NCI-H2029 (cell line): Measurements from ENCODE around the gene RAPGEF2.
"Not testable (repeated sequence)": the region's sequence is repeated elsewhere in the genome, so short reads cannot be mapped to it uniquely, and the experiment has no call there.

Source experiments
- DNase-seq: peaks from one replicate; lab custom pipeline; 2025; lab: John Stamatoyannopoulos, UW

RAPGEF2 gene

DNA sequence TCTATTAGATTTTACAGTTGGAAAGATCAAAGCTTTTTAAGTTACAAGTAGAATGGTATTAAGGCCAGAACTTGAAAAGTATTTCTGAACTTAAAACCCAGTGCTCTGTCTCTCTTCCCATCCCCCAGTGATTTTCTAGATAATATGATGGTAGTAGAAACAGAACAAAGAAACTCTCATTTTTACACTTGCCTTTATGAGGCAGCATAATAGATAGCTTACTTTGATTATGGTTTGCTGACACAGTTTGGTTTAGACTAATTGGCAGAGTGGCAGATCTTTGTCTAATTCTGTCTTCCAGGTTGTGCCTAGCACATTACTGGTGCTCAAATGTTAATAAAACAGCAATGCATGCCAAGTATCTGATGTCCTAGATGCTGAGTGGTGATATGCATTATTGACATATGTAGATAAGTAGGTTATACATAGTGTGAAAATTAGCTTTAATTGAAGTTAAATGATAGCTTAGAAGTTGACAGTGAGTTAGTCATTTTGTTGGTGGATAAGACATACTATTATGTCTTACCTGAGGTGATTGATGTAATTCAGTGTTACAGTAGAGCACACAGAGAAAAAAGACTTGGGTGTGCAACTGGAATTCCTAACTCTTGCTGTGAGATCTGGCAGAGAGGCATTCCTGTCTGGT is 4.3 kb upstream of the RAPGEF2 start:
- no peak for DNase-seq

DNA sequence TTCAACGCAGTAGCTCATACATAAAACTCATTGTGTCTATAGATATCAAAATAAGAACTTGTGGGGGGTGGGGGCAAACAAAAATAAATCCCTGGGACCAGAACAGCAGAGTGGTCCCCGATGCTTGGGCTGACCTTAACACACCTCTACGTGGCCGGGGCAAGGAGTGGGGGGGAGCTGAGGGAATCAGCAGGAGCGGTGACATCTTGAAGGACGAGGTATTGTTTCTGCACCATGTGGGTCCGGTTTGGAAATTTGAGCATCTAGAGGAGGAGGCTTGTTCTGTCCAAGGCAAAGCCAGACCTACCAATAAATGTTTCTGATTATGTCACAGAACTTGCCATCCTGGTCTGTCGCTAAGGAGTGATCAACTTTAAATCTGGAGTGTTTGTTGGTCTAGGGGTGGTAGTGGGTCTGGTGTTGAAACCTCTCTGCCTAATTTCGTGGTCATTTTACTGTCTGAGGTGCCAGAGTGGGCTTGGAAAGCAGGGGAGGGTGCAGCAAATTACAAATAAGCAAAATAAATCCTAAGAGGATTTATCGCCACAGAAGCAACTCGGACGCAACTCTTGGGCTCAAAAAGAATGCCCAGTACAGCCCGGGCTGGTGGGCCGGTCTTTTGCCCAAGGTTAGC is 774 bp upstream of the RAPGEF2 start:
- DNase-seq = no peak

DNA sequence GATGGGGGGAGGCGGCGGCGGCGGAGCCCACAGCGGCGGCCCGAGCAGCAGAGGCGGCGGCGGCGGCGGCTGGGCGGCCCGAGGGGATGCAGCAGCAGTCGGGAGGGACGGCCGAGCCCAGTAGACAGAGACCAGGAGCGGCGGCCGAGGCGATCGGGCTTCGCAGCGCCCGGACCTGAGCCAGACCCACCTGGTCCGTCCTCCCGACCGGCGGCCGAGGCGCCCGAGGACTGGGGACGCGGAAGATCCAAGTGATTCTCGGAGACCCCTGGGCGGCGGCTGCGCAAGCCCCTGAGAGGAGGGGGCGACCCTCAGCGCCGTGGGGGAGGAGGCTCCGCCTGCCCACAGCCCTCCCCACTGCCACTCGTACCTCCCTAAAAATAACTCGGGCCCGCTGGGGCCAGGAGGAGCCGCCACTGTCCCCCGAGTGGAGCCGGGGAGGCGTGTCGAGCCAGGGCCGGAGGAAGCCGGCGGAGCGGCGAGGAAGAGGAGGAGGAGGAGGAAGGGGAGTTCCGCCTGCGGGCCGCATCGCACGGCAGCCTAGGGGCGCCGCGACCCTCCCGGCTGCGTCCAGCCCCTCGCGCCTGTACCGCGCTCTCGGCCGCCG is 608 bp downstream of the RAPGEF2 start:
- no peak for DNase-seq

DNA sequence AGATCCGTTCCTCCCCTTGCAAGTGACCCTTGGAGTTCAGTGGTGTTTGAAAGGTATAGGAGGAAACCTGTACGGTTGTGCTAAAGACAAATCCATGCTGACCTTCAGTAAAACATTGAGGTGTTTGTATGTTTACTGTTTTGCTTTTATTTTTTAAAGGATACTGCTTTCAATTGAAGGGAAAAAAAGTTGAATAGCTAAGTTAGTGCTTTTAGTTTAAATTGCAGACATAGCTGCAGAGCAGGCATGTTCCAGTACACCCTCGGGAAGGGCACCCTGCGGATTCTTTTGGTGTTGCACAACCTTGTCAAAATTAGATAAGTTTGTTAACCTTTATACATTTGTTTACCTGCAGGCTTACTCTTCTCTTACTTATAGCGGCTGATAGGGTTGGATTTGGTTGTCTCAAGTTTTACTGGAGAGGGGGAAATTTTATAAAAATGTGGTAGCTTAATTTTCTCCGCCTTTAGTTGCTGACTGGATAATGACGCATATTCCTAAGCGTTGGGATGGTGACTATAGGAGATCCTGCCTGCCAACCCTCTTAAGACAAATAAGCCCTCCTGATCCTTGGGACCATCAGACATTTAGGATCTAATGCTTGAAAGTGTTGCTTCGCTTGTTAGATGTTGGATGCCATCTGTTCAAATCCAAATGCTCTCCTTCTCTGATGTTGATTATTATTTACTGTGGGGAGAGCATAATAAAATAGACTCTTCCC is 2.0 kb downstream of the RAPGEF2 start:
- DNase-seq = no peak

DNA sequence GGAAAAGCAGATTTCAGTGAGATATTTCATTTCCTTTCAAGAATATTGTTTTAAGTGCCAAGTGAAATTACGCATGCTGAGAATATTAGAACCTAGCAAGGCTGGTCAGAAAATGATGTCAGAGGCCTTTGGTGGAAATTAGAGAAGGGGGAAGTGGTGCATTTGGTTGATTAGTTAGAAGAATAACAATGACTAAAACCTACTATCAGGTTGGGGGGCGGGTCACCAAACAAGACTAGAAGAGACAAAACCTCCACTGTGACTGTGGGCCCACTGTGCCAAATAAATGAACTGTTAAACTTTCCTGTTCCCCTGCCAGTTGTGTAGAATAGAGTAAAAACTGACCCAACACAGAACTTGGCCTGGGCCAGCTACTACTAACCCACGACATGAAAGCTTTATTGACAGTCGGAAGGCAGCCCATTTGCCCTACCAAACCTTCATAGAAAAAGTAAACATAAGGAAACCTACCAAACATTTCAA is 2.9 kb downstream of the RAPGEF2 start:
- no peak for DNase-seq

DNA sequence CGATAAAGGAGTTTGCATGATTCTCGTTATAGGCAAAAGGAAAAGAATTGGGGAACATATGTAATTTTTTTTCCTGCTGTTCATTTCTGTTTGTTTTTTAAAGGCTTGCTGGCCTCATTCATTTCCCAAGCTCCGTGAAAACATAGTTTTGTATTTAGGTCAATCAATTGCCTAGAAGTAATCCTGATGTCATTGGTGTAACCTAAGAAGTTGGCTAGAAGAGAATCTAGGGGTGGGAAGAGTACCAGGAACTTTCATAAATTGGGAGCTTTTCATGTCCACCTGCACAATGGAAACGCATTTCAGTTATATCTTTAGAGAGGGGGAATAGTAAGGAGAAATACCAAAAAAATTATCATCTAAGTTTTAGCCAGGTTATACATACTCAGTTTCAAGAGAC is 3.8 kb downstream of the RAPGEF2 start:
- DNase-seq = no peak

DNA sequence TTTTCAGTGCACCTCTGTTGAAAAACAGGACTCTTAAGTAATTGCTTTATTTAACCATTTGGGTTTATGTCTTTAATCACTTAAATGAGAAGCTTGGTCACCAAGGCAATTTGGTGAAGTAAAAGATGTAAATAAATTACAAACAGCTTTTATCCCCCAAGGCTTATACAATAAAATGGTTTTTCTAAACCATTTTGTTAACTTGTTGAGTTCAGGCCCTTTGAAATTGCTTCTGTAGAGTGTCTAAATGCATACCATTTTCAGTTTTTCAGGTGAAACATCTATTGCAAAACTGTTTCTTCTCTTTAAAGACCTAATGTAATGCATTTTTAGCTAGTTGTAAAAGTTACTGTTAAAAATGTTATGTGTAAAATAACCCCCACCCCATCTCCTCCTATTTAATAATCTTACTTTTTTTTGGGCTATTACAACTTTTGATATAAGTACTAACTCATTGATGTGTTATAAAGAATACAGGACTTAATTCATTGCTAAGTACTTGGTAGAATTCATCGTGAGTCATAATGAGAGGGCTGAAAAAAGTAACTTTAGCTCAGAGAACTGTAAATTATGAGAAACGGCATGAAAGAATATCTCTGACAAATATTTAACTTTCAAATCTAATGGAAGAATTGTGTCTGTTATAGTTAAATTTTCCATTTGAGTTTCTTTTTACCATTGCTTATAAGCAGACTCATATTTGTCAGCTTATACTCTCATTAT is 4.5 kb downstream of the RAPGEF2 start:
- DNase-seq = no peak

DNA sequence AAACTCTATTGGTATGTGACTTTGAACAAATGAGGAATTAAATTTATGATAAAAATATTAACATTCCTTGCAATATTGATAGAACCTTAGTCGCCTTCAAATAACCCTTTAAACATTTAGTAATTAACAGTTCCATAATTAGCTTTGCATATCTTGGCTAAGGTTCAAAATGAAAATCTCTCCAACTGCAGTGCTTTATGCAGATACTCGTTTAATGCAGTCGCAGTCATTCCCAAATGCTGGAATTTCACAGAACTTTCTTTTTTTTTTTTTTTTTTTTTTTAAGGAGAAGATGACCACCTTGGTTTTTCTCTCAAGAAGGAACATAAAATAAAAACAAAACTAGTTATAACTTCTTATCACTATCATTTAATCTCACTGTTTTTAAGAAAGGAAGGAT is 5.2 kb downstream of the RAPGEF2 start:
- DNase-seq = no peak

DNA sequence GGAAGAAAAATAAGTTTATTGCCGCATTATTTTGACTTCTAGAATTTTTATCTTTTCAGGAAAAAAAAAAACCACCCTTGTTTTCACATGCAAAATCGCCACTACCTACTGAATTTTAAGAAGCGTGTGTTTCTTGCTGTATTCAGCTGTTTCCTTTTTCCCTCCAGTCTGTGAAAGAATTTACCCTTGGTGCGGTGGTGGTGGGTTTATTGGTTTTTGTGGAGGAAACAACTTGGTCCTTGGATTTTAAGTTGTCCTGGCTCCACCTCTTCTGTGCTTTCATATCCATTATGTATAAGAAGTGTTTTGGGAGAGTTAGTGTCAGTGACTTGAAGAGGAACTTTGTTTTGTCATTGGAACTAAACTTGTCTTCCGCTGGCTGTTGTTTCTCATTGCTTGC is 8.1 kb downstream of the RAPGEF2 start:
- DNase-seq = no peak

DNA sequence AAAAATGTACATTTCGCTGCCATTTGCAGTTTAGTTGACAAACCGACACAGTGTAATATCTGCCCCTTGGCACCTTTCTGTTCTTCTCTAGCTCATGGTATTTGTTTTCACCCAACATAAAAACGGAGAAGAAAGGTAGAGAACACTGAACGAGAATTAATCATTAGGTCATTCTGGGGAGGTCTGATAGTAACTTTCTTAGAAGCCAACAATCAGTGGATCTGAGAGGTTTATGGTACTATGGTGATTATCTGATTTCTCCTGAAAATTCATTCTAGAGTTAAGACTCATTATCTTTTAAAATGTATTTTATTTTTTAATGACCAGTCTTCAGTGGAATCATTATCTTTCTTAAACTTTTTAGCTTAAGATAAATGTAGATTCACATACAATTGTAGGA is 8.5 kb downstream of the RAPGEF2 start:
- no peak for DNase-seq

DNA sequence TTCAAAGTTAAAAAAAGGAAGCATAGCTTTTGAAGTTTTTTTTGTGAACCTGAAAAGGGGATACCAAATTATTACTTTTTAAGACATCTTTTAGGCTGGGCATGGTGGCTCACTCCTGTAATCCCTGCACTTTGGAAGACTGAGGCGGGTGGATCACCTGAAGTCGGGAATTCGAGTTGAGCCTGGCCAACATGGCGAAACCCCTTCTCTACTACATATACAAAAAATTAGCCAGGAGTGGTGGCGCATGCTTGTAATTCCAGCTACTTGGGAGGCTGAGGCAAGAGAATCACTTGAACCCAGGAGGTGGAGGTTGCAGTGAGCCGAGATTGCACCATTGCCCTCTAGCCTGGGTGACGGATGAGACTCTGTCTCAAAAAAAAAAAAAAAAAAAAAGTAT is 10.5 kb downstream of the RAPGEF2 start:
- not testable (repeated sequence) for DNase-seq

DNA sequence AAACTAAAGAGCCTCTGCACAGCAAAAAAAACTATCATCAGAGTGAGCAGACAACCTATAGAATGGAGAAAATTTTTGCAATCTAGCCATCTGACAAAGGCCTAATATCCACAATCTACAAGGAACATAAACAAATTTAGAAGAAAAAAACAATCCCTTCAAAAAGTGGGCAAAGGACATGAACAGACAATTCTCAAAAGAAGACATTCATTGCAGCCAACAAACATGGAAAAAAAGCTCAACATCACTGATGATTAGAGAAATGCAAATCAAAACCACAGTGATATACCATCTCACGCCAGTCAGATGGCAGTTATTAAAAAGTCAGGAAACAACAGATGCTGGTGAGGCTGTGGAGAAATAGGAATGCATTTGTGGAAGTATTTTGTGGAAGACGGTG is 13.2 kb downstream of the RAPGEF2 start:
- not testable (repeated sequence) for DNase-seq

DNA sequence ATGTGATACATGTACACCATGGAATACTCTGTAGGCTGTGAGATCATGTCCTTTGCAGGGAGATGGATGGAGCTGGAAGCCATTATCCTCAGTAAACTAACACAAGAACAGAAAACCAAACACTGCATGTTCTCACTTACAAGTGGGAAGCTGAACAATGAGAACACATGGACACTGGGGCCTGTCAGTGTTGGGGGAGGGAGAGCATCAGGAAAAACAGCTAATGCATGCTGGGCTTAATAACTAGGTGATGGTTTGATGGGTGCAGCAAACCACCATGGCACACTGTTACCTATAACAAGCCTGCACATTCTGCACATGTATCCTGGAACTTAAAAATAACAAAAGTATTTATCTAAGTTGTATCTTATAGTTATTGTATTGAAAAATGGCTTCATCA is 13.8 kb downstream of the RAPGEF2 start:
- DNase-seq = not testable (repeated sequence)

DNA sequence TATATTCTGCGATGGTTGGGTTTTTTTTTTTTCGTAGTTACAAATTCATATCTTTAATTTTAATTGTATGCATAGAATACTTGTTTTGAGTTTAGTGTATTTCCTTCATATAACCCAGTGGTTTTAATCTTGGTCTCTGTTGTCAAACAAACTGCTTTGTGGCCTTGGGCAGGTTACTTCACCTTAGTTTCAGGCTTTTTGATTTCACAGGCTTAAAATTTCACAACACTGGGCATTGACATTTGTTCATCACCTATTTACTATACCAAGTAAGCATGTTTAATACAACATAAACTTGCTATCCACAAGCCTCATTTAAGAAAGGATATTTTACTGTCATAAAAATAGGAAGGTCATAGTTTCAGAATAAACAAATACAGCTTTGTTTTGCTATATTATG is 14.7 kb downstream of the RAPGEF2 start:
- no peak for DNase-seq

DNA sequence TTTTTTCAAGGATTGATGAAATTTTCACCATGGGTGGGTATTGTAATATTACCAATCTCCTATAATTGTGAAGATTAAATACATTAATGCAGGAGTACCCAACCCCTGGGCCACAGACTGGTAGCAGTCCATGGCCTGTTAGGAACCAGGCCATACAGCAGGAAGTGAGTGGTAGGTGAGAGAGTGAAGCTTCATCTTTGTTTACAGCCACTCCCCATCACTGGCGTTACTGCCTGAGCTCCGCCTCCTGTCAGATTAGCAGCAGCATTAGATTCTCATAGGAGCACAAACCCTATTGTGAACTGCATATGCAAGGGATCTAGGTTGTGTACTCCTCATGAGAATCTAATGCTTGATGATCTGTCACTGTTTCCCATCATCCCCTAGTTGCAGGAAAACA is 15.1 kb downstream of the RAPGEF2 start:
- DNase-seq = no peak

DNA sequence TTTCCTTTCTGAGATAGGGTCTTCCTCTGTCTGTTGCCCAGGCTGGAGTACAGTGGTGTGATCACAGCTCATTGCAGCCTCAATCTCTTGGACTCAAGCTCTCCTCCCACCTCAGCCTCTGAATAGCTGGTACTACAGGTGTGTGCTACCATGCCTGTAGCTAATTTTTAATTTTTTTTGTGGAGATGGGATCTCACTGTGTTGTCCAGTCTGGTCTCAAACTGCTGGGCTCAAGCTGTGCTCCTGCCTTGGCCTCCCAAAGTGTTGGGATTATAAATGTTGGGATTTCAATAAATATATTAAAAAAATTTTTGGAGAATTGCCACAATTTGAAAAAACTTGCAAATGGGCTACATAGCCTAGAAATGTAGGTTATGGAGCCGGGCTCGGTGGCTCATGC is 18.5 kb downstream of the RAPGEF2 start:
- DNase-seq = no peak

DNA sequence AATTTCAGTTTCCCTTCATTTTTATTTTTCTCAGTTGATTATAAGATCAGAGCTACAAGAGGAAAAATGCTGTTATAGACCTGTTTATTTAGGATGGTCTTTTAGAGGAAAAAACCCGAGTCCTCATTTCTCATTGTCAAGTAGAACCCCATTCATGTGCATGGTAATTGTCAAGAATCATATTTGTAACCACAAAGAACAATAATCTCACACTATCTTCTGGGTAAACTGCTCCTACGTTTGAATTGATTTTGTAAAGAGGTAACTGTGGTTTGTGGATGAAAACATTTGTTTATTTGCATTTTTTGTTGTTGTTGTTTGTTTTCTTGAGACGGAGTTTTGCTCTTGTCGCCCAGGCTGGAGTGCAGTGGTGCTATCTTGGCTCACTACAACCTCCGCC is 23.8 kb downstream of the RAPGEF2 start:
- DNase-seq = no peak

DNA sequence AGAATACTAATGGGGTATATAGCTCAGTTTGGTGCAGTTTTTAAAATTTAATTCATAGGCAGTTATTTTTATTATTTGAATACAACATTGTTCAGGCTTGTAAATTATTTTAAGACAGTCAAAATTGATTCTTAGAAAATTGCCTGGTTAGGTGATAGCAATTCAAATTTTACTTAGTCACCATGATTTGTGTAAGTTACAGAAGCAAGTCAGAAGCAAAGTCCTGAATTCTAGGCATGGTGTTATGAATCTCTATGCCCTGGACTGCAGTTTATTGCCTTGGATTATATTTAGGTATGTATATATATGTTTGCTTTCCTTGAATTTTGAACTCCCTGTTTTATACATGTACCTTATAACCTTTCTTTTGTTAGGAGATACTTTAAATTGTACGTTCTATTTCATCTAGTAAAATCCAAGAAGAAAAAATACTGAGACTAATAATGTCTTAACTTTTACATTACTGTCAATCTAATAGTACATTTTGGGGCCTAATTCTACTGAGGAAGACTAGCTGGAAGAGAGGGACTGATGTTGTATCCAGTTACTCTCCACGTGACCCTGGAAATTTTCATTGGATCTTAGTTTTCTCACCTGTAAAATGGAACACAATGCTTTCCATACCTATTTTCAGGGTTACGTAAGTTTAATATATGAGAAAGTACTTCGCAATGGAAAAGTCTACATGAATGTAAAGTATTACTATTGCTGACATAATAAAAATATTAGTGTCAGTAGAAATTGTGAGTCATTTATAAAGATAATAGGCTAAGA is 25.1 kb downstream of the RAPGEF2 start:
- DNase-seq = no peak

DNA sequence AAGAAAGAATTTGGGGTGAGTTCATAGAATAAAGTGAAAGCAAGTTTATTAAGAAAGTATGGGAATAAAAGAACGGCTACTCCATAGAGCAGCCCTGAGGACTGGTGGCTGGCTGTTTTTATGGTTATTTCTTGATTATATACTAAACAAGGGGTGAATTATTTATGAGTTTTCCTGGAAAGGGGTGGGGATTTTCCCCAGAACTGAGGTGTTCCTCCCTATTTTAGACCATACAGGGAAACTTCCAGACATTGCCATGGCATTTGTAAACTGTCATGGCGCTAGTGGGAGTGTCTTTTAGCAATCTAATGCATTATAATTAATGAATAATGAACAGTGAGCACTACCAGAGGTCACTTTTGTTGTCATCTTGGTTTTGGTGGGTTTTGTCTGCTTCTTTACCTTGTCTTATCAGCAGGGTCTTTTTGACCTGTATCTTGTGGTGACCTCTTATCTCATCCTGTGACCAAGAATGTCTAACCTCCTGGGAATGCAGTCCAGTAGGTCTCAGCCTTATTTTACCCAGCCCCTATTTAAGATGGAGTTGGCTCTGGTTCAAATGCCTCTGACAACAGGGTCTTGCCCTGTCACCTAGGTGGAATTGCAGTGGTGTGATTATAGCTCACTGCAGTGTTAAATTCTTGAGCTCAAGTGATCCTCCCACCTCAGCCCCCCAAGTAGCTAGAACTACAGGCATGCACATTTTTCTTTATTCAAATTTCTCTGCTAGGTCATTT is 27.1 kb downstream of the RAPGEF2 start:
- DNase-seq = no peak

DNA sequence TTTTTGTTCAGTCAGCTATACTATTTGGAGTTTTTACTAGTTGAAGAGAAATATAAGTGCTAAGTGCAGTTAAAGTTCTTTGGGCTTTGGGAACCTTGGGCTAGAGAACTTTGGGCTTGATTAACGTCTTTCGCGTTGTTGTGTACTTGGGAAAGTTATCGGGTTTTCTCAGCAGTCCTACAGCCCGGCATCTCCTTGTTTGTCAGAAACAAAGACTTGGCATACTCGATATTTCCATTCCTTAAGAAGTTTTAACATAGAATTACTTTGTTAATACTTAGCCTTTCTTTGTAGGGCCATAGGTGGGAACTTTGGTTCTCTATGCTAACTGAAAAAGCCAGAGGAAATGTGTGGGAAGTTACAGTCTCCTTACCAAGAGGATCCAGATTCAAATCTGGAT is 28.7 kb downstream of the RAPGEF2 start:
- DNase-seq = no peak

DNA sequence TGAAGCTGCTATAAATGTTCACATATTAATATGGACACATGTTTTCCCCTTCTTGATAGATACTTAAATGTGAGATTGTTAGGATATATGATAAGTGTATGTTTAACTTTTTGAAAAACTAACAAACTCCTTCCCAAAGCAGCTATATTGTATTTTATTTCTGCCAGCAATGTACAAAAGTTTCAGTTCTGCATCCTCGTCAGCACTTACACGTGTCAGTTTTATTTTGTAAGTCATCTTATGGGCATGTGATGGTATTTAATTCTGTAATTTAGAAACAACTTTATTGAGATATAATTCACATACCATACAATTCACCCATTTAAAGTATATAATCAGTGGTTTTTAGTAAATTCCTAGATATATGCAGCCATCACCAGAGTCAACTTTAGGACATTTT is 31.6 kb downstream of the RAPGEF2 start:
- DNase-seq = no peak
